Common myeloid progenitor, CD34-positive (primary cell): ENCODE measurements around the gene PRPF40B.

Source experiments
- CTCF ChIA-PET: fragments of 350-600 bp; sonication (Branson Sonifier 250); formaldehyde crosslinking; loops from one replicate; lab custom pipeline; 2021; ENCODE audit warnings: antibody characterized with exemption; lab: Charles Lee
- POLR2A ChIA-PET: fragments of 350-600 bp; sonication (Branson Sonifier 250); formaldehyde crosslinking; loops from one replicate; lab custom pipeline; 2021; ENCODE audit warnings: antibody characterized with exemption; lab: Charles Lee
- DNase-seq, 3 donors: peaks; one replicate each; pipeline versions ENCODE4 v3.0.0 to v3.0.0-alpha.2; 2013
- H3K27ac ChIP-seq, 2 experiments: 1 replicate in 1 of 2; 2 replicates in 1 of 2; pipeline ENCODE4 v1.7.0; 2013; ENCODE audit warnings: inconsistent platforms in 2 of 2, low read length in 2 of 2, mild to moderate bottlenecking in 2 of 2, low read depth in 1 of 2, moderate library complexity in 1 of 2; ENCODE audit not compliant: severe bottlenecking in 2 of 2, insufficient read depth in 1 of 2, poor library complexity in 1 of 2
- H3K27me3 ChIP-seq, 5 experiments: replicated peaks in 2 of 5; 1 replicate in 3 of 5; 2 replicates in 2 of 5; pipeline versions ENCODE4 v1.6.1 to v1.7.0; 2013; ENCODE audit warnings: low read length in 4 of 5, mild to moderate bottlenecking in 2 of 5, moderate library complexity in 2 of 5, inconsistent platforms in 1 of 5; ENCODE audit not compliant: insufficient read depth in 5 of 5, control insufficient read depth in 4 of 5
- H3K36me3 ChIP-seq, 4 experiments: 1 replicate in 2 of 4; 2 replicates in 2 of 4; pipeline versions ENCODE4 v1.6.1 to v1.7.0; 2013; ENCODE audit warnings: low read length in 3 of 4, control low read depth in 1 of 4, mild to moderate bottlenecking in 1 of 4; ENCODE audit not compliant: control insufficient read depth in 4 of 4, insufficient read depth in 4 of 4
- H3K4me1 ChIP-seq, 4 experiments: 1 replicate in 3 of 4; 2 replicates in 1 of 4; pipeline versions ENCODE4 v1.6.1 to v1.7.1; 2013; ENCODE audit warnings: low read length in 3 of 4, mild to moderate bottlenecking in 3 of 4, control low read depth in 1 of 4, inconsistent platforms in 1 of 4, moderate library complexity in 1 of 4; ENCODE audit not compliant: control insufficient read depth in 4 of 4, insufficient read depth in 4 of 4; ENCODE audit errors: control extremely low read depth in 1 of 4
- H3K4me3 ChIP-seq, 7 experiments: 1 replicate in 4 of 7; 2 replicates in 3 of 7; pipeline versions ENCODE4 v1.5.1 to v1.7.0; 2013; ENCODE audit warnings: mild to moderate bottlenecking in 7 of 7, low read length in 6 of 7, moderate library complexity in 6 of 7, inconsistent platforms in 2 of 7, low read depth in 2 of 7, control low read depth in 1 of 7; ENCODE audit not compliant: insufficient read depth in 4 of 7, control insufficient read depth in 1 of 7; ENCODE audit errors: extremely low read depth in 1 of 7
- H3K9me3 ChIP-seq, 5 experiments: 1 replicate in 4 of 5; 2 replicates in 1 of 5; pipeline versions ENCODE4 v1.6.1 to v1.7.1; 2013; ENCODE audit warnings: low read length in 4 of 5, mild to moderate bottlenecking in 2 of 5, inconsistent platforms in 1 of 5, low read depth in 1 of 5, moderate library complexity in 1 of 5; ENCODE audit not compliant: control insufficient read depth in 4 of 5, insufficient read depth in 2 of 5; ENCODE audit errors: control extremely low read depth in 1 of 5
- WGBS: methylation state at CpG from one replicate; pipeline ENCODE4 v1.1.5; 2013; ENCODE audit not compliant: insufficient coverage; 5-methylcytosine and 5-hydroxymethylcytosine counted together

The PRPF40B gene

GRCh38 chr12:49626836-49627235, 3.5 kb downstream of the PRPF40B start:
- POLR2A ChIA-PET, result interaction anchor here (0.9 kb wide), 1 partner anchor 10 kb away, joined by 3 read pairs; no protein-coding TSS in a partner anchor
- Histone ChIP-seq H3K36me3 (no peaks in the 10 kb centered on the region), H3K4me1 (peaks cover 0 to 18% (median 14%) of the 10 kb centered on the region in 4 experiments), H3K27me3 (peaks cover 0 to 2% (median 0%) of the 10 kb centered on the region in 5 experiments), H3K9me3 (no peaks in the 10 kb centered on the region), H3K27ac (no peak overlapping the region), H3K4me3 (no peak overlapping the region)
- CTCF ChIA-PET, result interaction anchor here (1.1 to 8.0 kb wide), 3 partner anchors 11 to 100 kb away, joined by 3 to 67 read pairs (median 3); no protein-coding TSS in a partner anchor
- no peak for DNase-seq
- no CpG with 5 or more reads among the region's 1 CpG for WGBS

DNA sequence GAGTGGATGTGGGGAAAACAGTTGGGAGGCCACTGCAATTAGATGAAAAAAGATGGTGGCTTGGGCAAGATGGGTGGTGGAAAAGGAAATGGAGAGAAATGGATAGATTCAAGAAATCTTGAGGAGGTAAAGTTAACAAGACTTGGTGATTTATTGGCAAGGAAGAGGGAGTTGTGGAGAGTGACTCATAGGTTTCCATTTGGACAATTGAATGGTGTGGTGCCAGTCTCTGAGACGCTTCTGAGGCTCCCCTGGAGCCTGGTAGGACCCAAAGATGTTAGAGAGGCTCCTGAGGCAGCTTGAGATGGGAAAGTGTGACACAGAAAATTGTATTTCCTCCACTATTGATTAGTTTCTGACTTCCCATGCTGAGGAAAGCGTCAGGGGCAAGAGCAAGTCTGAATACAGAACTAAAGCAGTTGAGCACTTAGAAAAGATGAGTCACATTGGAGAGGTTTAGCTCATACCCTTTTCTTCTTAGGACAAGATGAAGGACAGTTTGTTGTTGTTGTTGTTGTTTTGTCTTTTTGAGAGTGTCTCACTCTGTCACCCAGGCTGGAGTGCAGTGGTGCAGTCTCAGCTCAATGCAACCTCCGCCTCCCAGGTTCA, 4.5 kb downstream of the PRPF40B start:
- Histone ChIP-seq H3K4me3 (no peak overlapping the region), H3K27me3 (peaks cover 0 to 2% (median 0%) of the 10 kb centered on the region in 5 experiments), H3K36me3 (no peaks in the 10 kb centered on the region), H3K9me3 (no peaks in the 10 kb centered on the region), H3K27ac (no peak overlapping the region), H3K4me1 (peaks cover 0 to 7% (median 4%) of the 10 kb centered on the region in 4 experiments)
- no peak for DNase-seq
- ChIA-PET CTCF (interaction anchor here (0.8 to 8.0 kb wide), 7 partner anchors 10 to 140 kb away, joined by 3 to 67 read pairs (median 3); no protein-coding TSS in a partner anchor), POLR2A (interaction anchor here (0.6 kb wide), 1 partner anchor 113 kb away, joined by 3 read pairs; the partner anchor contains the start of gene TMBIM6)
- 100% methylated on average over 3 of the region's 3 CpGs for WGBS

- H3K4me3 ChIP-seq, result no peak overlapping the region
- peaks cover 0 to 2% (median 0%) of the 10 kb centered on the region in 5 experiments for H3K27me3 ChIP-seq
- ChIA-PET CTCF (interaction anchor here (2.3 to 40.7 kb wide), 3 partner anchors 9 to 83 kb away, joined by 7 to 929 read pairs (median 14); partner anchors contain the start of gene FMNL3), POLR2A (no interaction called here)
- no peaks in the 10 kb centered on the region for H3K9me3 ChIP-seq
- no peak for DNase-seq
- H3K36me3 ChIP-seq, result no peaks in the 10 kb centered on the region
- H3K4me1 ChIP-seq, result no peaks in the 10 kb centered on the region
- 96% methylated on average over 3 of the region's 6 CpGs for WGBS
- no peak overlapping the region for H3K27ac ChIP-seq
These were observed 8.1 kb downstream of the PRPF40B start for GRCh38 chr12:49631336-49631907.

GRCh38 chr12:49632401-49632800, 9.0 kb downstream of the PRPF40B start:
- Histone ChIP-seq H3K27ac (no peak overlapping the region), H3K9me3 (no peaks in the 10 kb centered on the region), H3K4me1 (peaks cover 3 to 9% (median 6%) of the 10 kb centered on the region in 4 experiments), H3K36me3 (no peaks in the 10 kb centered on the region), H3K4me3 (no peak overlapping the region), H3K27me3 (no peaks in the 10 kb centered on the region)
- POLR2A ChIA-PET, result no interaction called here
- no peak for DNase-seq
- WGBS, result 98% methylated on average over 4 of the region's 9 CpGs
- CTCF ChIA-PET, result interaction anchor here (0.9 to 40.7 kb wide), 5 partner anchors 8 to 82 kb away, joined by 3 to 929 read pairs (median 7); partner anchors contain the start of genes FMNL3 and PRPF40B

GRCh38 chr12:49632986-49633702, 9.8 kb downstream of the PRPF40B start:
- H3K4me3 ChIP-seq, result no peak overlapping the region
- no peak for DNase-seq
- no peak overlapping the region for H3K27ac ChIP-seq
- H3K27me3 ChIP-seq, result no peaks in the 10 kb centered on the region
- no peaks in the 10 kb centered on the region for H3K9me3 ChIP-seq
- H3K36me3 ChIP-seq, result no peaks in the 10 kb centered on the region
- CTCF ChIA-PET, result interaction anchor here (0.6 to 40.7 kb wide), 7 partner anchors 10 to 129 kb away, joined by 3 to 929 read pairs (median 3); partner anchors contain the start of genes FMNL3, PRPF40B and TMBIM6
- 97% methylated on average over 7 of the region's 8 CpGs for WGBS
- POLR2A ChIA-PET, result no interaction called here
- H3K4me1 ChIP-seq, result peaks cover 3 to 13% (median 7%) of the 10 kb centered on the region in 4 experiments

DNA sequence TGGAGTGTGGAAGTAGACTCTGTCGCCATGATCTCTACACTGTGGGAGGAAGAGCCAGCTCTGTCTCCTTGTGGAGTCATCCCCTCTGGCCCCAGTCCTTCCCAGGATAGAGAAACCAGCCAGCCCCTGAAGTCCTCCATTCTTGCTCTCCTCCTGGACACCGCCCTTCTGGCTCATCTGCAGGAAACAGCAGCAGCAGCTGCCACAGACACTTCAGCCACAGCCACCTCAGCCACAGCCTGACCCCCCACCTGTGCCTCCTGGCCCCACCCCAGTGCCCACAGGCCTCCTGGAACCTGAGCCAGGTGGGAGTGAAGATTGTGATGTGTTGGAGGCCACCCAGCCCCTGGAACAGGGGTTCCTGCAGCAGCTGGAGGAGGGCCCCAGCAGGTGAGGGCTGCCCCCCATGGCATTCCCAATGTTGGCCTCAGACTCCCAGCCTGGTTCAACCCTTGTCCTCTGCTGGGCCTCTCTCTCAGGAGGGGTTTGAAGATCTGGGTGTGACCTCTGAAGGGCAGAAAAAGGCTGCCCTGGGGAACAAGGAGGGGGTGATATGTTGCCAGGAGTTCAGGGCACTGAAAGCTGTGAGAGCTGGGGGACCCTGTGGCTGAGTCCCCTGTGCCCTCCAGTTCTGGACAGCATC, 10.5 kb downstream of the PRPF40B start:
- DNase-seq, result no peak
- H3K36me3 ChIP-seq, result no peaks in the 10 kb centered on the region
- 82% methylated on average over 2 of the region's 2 CpGs for WGBS
- H3K9me3 ChIP-seq, result no peaks in the 10 kb centered on the region
- ChIA-PET CTCF (interaction anchor here (0.6 to 40.7 kb wide), 7 partner anchors 9 to 128 kb away, joined by 3 to 929 read pairs (median 4); partner anchors contain the start of genes FMNL3 and TMBIM6), POLR2A (no interaction called here)
- H3K4me3 ChIP-seq, result no peak overlapping the region
- H3K27me3 ChIP-seq, result no peaks in the 10 kb centered on the region
- H3K27ac ChIP-seq, result no peak overlapping the region
- H3K4me1 ChIP-seq, result peaks cover 3 to 13% (median 7%) of the 10 kb centered on the region in 4 experiments
